ENCODE results near the gene CCDC88A. TPM values are rescaled to one million over a fixed set of nuclear protein-coding genes. Genes with fewer than 3 reads are reported as not detected.
"Not testable (repeated sequence)": the region's sequence is repeated elsewhere in the genome, so short reads cannot be mapped to it uniquely, and the experiment has no call there.

The CCDC88A gene
- total RNA-seq, 2 experiments from 2014 or later = 14.8 to 15.8 TPM

- peaks cover 6% of the 10 kb centered on the region for H3K9me3 Mint-ChIP-seq
- ATAC-seq (no peak), DNase-seq (no peak)
- no peaks in the 10 kb centered on the region for H3K36me3 Mint-ChIP-seq (ENCODE audit: low read depth)
- H3K27ac Mint-ChIP-seq = no peak overlapping the region
- ChIA-PET POLR2A (no interaction called here), CTCF (no interaction called here)
- no peak overlapping the region for H3K4me3 Mint-ChIP-seq
- no peak for TF ChIP-seq CTCF (IDR thresholded peaks at IDR 0.05)
- H3K4me1 Mint-ChIP-seq (ENCODE audit: low read depth) = no peaks in the 10 kb centered on the region
- intact Hi-C loops (cut with micrococcal nuclease) = no loop called here
- no peaks in the 10 kb centered on the region for H3K27me3 Mint-ChIP-seq
These were observed 23.7 kb downstream of the CCDC88A start for GRCh38 chr2:55395724-55396605.

- Mint-ChIP-seq H3K4me3 (no peak overlapping the region), H3K36me3 (ENCODE audit: low read depth) (no peaks in the 10 kb centered on the region), H3K9me3 (peaks cover 6% of the 10 kb centered on the region), H3K27ac (no peak overlapping the region), H3K4me1 (ENCODE audit: low read depth) (no peaks in the 10 kb centered on the region), H3K27me3 (no peaks in the 10 kb centered on the region)
- TF ChIP-seq CTCF (IDR thresholded peaks at IDR 0.05) = no peak
- CTCF ChIA-PET = interaction anchor here (1.2 to 1.6 kb wide), 2 partner anchors 9 to 13 kb away, joined by 3 to 4 read pairs; no protein-coding TSS in a partner anchor
- intact Hi-C loops (cut with micrococcal nuclease) = no loop called here
- POLR2A ChIA-PET = no interaction called here
- no peak for DNase-seq
- no peak for ATAC-seq
These were observed 27.9 kb downstream of the CCDC88A start for GRCh38 chr2:55391615-55392242.

GRCh38 chr2:55391155-55391554 is 28.5 kb downstream of the CCDC88A start:
- CTCF ChIA-PET = interaction anchor here (1.2 to 1.6 kb wide), 3 partner anchors 9 to 41 kb away, joined by 3 to 4 read pairs (median 4); no protein-coding TSS in a partner anchor

GRCh38 chr2:55385516-55385915 is 34.1 kb downstream of the CCDC88A start:
- H3K9me3 Mint-ChIP-seq; DNase-seq; H3K4me1 Mint-ChIP-seq (ENCODE audit: low read depth); H3K27me3 Mint-ChIP-seq; intact Hi-C loops (cut with micrococcal nuclease); H3K4me3 Mint-ChIP-seq; POLR2A ChIA-PET; H3K27ac Mint-ChIP-seq; H3K36me3 Mint-ChIP-seq (ENCODE audit: low read depth); CTCF ChIA-PET; ATAC-seq: not testable (repeated sequence)

More at GRCh38 chr2:55391155-55391554, 28.5 kb downstream of the CCDC88A start:
- POLR2A ChIA-PET = interaction anchor here (0.6 kb wide), 1 partner anchor 115 kb away, joined by 3 read pairs; no protein-coding TSS in a partner anchor
- no peak overlapping the region for H3K27ac Mint-ChIP-seq
- DNase-seq = no peak
- H3K4me1 Mint-ChIP-seq (ENCODE audit: low read depth) = no peaks in the 10 kb centered on the region
- no peak for ATAC-seq
- intact Hi-C loops (cut with micrococcal nuclease) = no loop called here
- H3K27me3 Mint-ChIP-seq = no peaks in the 10 kb centered on the region
- no peak overlapping the region for H3K4me3 Mint-ChIP-seq
- H3K36me3 Mint-ChIP-seq (ENCODE audit: low read depth) = no peaks in the 10 kb centered on the region
- TF ChIP-seq CTCF (IDR thresholded peaks at IDR 0.05) = no peak
- H3K9me3 Mint-ChIP-seq = peaks cover 6% of the 10 kb centered on the region

GRCh38 chr2:55384786-55385185 is 34.9 kb downstream of the CCDC88A start:
- CTCF ChIA-PET = no interaction called here

More at GRCh38 chr2:55384786-55385185, 34.9 kb downstream of the CCDC88A start:
- H3K27ac Mint-ChIP-seq = no peak overlapping the region
- POLR2A ChIA-PET = no interaction called here
- intact Hi-C loops (cut with micrococcal nuclease) = no loop called here
- H3K4me3 Mint-ChIP-seq = no peak overlapping the region
- DNase-seq (no peak), ATAC-seq (no peak)
- no peak for TF ChIP-seq CTCF (IDR thresholded peaks at IDR 0.05)
- H3K27me3 Mint-ChIP-seq = no peaks in the 10 kb centered on the region
- no peaks in the 10 kb centered on the region for H3K9me3 Mint-ChIP-seq
- H3K4me1 Mint-ChIP-seq (ENCODE audit: low read depth) = no peaks in the 10 kb centered on the region
- no peaks in the 10 kb centered on the region for H3K36me3 Mint-ChIP-seq (ENCODE audit: low read depth)
